Activated CD8-positive, alpha-beta memory T cell treated with anti-CD3 and anti-CD28 coated beads, Interleukin-2, amount 50 U/mL, for 24 hours (primary cell): Measurements from ENCODE around the gene CROCC.

Experiments used
- DNase-seq: peaks from one replicate; pipeline ENCODE4 v3.0.0-alpha.2; 2020; ENCODE audit errors: extremely low read depth

CROCC gene

DNA sequence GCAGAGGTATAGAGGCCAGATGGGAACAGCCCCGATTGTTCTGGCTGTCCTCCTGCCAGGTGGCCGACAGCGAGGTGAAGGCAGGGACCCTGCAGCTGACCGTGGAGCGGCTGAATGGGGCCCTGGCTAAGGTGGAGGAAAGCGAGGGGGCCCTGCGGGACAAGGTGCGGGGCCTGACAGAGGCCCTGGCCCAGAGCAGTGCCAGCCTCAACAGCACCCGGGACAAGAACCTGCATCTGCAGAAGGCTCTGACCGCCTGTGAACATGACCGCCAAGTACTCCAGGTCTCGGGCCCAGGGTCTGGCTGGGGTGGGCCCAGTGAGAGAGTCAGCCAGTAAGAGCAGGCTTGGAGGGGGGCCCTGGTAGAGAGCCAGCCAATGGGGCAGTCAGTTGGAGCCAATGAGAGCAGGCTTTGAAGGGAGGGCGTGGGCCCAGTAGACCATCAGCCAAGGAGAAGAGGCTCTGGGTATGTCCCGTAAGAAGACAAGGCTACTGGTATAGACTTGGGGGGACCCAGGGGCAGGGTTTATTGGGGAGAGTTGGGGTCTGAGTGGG is 47.4 kb downstream of the CROCC start:
- no peak for DNase-seq

DNA sequence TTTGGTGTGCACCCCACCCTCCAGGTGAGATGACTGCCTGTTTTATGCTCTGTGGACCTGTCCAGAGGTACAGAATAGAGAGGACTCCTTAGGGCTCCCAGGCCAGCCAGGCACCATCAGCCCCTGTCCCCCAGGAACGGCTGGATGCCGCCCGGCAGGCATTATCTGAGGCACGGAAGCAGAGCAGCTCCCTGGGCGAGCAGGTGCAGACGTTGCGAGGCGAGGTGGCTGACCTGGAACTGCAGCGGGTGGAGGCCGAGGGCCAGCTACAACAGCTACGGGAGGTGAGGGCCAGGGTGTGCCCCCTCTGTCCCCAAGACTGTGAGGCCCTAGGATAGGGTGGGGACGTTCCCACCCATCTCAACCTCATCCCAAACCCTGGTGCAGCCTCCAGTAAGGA is 47.9 kb downstream of the CROCC start:
- DNase-seq, result no peak

GRCh38 chr1:16970132-16970910 is 48.6 kb downstream of the CROCC start:
- DNase-seq, result no peak

GRCh38 chr1:16971341-16972188 is 49.8 kb downstream of the CROCC start:
- no peak for DNase-seq

GRCh38 chr1:16972189-16972895 is 50.6 kb downstream of the CROCC start:
- DNase-seq, result no peak

DNA sequence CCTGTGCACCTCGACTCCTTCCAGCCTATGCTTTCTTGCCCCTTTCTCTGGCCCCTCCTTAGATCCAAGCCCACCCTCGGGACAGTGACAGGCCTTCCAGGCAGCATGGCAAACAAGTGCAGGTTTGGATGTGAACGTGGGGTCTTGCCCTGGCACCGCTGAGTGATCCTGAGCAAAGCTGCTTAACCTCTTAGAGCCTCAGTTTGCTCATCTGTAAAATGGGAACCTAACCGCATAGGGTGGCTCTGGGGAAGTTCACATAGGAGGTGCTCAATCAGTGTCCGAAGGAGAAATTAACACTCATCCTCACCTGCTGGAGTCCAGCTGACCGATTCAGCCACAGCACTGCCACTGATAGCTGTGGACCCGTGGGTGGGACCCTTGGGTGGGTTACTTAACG is 51.5 kb downstream of the CROCC start:
- DNase-seq, result no peak

GRCh38 chr1:16975211-16975610 is 53.5 kb downstream of the CROCC start:
- no peak for DNase-seq

GRCh38 chr1:16975838-16976237 is 54.1 kb downstream of the CROCC start:
- no peak for DNase-seq

DNA sequence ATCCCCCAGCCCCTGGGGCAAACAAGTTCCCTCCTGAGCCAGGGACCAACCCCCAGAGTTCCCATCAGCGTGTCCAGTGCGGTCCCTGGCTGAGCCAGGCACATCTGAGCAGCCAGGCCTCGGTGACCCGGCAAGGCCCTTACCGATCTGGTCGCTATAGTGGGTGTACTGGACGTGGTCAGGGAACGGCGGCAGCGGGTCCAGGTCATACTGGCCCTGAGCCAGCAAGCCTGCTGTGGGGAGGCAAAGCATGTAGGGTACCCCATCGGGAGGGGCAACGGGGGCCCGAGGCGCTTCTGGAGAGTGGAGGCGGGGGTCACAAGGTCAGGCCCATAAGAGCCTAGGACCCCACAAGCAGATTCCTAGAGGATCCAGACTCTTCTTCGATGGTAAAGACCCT is 55.2 kb downstream of the CROCC start:
- DNase-seq, result no peak

GRCh38 chr1:16977377-16977776 is 55.6 kb downstream of the CROCC start:
- no peak for DNase-seq

- no peak for DNase-seq
Observed at GRCh38 chr1:16978139-16978538, 56.4 kb downstream of the CROCC start.

DNA sequence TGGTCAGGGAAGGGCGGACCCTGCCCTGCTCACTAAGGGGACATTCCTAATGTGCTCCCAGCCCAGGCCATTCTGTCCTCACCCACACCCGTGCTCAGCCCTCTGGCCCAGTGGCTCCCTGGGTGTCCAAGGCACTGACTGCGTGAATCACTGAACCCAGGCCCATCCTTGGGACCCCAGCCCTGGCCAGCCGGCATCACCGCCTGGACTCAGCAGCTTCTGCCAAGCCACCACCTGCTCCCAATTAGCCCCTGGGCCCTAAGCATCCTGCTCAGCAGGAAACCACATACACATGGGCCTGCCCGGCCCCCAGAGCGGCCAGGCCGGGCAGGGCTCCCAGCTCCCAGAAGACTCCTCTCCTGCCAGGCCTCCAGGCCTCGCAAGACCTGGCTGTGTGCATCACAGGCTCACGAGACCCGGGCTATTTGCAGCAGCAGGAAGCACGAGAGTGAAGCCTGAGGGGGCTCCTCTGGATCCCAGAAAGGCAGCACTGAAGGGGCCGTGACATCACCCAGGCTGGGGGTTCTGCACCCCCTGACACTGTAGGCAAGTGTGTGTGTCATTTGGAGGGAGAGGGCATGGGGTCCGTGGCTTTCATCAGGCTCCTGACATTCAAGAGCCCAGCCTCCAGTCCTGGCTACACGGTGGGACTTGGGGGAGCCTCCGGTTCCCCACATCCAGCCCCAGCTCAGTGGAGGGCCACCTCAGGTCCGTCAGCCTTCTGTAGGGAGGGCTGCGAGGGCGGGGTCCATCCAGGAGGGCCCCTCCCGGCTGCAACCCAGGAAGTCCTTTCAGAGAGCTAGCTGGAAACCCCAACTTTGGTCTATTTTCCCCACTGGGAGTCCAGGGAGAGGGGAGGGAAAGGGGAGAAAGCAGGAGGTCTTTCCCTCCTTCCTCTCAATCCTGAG is 57.1 kb downstream of the CROCC start:
- no peak for DNase-seq

GRCh38 chr1:16979475-16980327 is 58.0 kb downstream of the CROCC start:
- DNase-seq, result no peak

GRCh38 chr1:16980473-16981268 is 58.9 kb downstream of the CROCC start, which contains the start of gene MFAP2:
Gene MFAP2, minus strand, starts transcription at chr1:16980620. Its CDS starts 2,347 bp downstream, at chr1:16978273.
- no peak for DNase-seq

DNA sequence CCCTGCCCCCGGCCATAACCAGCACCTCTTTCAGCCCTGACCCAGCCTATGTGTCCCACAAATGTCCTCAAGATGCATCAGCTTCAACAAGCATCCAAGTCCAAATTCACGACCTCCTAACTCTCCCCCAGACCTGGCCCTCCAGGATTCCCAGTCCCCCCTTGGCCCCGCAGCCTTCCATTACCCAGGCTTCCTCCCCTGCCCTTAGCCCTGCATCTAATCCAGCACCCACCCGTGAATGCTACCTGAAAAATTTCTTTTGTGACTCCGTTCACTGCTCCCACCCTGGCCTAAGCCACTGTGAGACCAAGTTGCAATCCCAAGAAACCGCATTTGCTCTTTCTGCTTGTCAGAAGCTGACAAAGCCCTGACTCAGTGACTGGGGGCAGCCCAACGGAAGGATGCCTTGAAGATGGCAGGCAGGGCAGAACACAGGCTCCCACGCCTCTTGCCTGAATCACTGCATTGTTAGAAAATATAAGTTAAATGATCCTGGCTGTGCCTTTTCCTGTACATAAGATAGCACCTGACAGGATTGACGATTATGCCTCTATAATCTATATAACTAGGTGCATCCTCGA is 59.6 kb downstream of the CROCC start:
- no peak for DNase-seq

GRCh38 chr1:16982902-16983301 is 61.2 kb downstream of the CROCC start:
- DNase-seq, result no peak

DNA sequence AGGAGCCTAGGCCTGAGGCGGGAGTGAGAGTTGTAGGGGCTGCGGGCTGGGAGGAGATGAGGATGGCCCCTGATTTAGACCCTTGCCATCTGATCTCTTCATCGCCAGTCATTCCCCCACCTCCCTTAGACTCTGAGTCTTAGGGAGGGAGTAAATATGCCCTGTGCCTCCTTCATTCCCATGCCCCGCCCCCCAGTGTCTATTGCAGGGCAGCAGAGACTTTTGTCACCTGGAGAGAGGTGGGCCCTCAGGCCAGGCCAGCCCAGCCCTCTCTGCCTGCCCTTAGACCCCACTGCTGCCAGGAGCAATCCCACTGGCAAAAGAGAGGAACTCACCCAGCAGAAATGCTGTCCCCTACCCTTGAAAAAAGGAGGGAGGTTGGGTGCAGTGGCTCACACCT is 61.9 kb downstream of the CROCC start:
- no peak for DNase-seq

DNA sequence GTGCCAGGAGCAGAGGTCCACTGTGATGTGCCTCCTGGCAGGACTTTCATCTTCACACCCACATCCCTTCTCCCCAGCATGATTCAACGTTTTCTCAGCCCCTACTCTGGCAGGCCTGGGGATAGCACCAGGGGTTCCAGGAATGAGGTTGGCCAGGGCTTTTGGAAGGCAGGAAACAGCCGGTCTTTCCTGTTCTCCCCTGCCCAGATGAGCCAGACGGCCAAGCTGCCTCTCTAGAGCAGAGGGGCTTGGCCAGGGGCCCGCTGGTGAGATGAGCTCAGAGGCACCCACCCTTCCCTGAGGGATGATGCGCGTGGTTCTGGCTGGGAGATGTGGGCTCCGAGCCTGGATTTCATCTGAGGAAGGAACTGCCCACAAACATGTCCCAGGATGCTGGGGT is 63.0 kb downstream of the CROCC start:
- no peak for DNase-seq

- DNase-seq, result no peak
Observed at GRCh38 chr1:16986113-16986512, 64.4 kb downstream of the CROCC start.
